SK-N-MC (cell line): ENCODE data around the gene PPT2.

Experiments
- EZH2 ChIP-seq: fragments of 200-600 bp; sonication (generic); IDR thresholded peaks from one replicate; pipeline ENCODE4 v1.6.1; 2017; ENCODE audit warnings: antibody characterized with exemption
- FOXP2 ChIP-seq: optimal IDR thresholded peaks from 2 replicates; pipeline ENCODE3; 2011; ENCODE audit warnings: mild to moderate bottlenecking, moderate library complexity; ENCODE audit not compliant: insufficient read depth; ENCODE audit errors: extremely low read length, control extremely low read depth
- POLR2AphosphoS5 ChIP-seq: IDR thresholded peaks from 2 replicates; pipeline ENCODE4 v1.6.1; 2012; ENCODE audit warnings: mild to moderate bottlenecking, low read depth, low read length, borderline replicate concordance

DNA sequence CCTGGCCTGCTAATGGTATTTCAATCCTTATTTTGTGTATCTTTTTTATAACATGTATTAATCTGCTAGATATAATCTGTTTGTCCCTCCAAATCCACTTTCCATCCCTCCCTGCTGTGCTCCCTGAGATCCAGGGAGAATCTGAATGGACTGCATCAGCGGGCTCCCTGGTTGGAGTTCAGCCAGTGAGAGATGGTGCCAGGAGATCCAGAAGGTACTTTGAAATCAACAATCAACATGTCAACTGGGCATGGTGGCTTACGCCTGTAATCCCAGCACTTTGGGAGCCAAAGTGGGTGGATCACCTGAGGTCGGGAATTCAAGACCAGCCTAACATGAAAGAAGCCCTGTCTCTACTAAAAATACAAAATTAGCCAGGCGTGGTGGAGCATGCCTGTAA lies 30.3 kb upstream of the PPT2 start:
- TF ChIP-seq POLR2AphosphoS5 (no peak), FOXP2 (no peak), EZH2 (no peak)
